Natural killer cell treated with Interleukin-12 subunit alpha and Interleukin-12 subunit beta and Interleukin-15 and Interleukin-18, amount 100 ng/mL, for 72 hours (primary cell): ENCODE results near the gene QSOX2. TPM values are rescaled to one million over a fixed set of nuclear protein-coding genes. Genes with fewer than 3 reads are reported as not detected.
A peak's percentile ranks its signal among the peaks of the same experiment; 100 is the strongest.

ENCODE experiments used
- ATAC-seq, 2 donors: fragments of 150-1000 bp; cut with Tn5 transposase in 1 of 2; sonication (Bioruptor Pico), chemical (Tn5 transposase) in 1 of 2; 2 replicates each; pipeline ENCODE4 v1.10.0; 2021
- DNase-seq: peaks from one replicate; pipeline ENCODE4 v3.0.0; 2022; ENCODE audit warnings: low spot score
- H3K27ac Mint-ChIP-seq, 2 donors: 1 replicate in 1 of 2; 2 replicates in 1 of 2; pipeline ENCODE4 v1.8.0; 2022; ENCODE audit warnings: mixed read lengths in 2 of 2, mild to moderate bottlenecking in 1 of 2, moderate library complexity in 1 of 2
- H3K27me3 Mint-ChIP-seq, 2 donors: 1 replicate in 1 of 2; 2 replicates in 1 of 2; pipeline ENCODE4 v1.8.0; 2022; ENCODE audit warnings: mixed read lengths in 2 of 2
- H3K36me3 Mint-ChIP-seq: one replicate; pipeline ENCODE4 v1.8.0; 2022; ENCODE audit warnings: mixed read lengths
- H3K4me1 Mint-ChIP-seq, 2 donors: 1 replicate in 1 of 2; 2 replicates in 1 of 2; pipeline ENCODE4 v1.8.0; 2022; ENCODE audit warnings: low read depth in 2 of 2, mixed read lengths in 2 of 2, mild to moderate bottlenecking in 1 of 2
- H3K4me3 Mint-ChIP-seq: one replicate; pipeline ENCODE4 v1.8.0; 2022; ENCODE audit warnings: mixed read lengths
- H3K9me3 Mint-ChIP-seq: 2 replicates; pipeline ENCODE4 v1.8.0; 2022; ENCODE audit warnings: mixed read lengths
- total RNA-seq, 2 donors: library from RNA; stranded (reverse); gene quantifications; one replicate each; pipeline ENCODE4 v1.2.3, GENCODE V29; 2022

The QSOX2 gene
- total RNA-seq, 2 donors from 2014 or later: 16.4 to 27.3 TPM

DNA sequence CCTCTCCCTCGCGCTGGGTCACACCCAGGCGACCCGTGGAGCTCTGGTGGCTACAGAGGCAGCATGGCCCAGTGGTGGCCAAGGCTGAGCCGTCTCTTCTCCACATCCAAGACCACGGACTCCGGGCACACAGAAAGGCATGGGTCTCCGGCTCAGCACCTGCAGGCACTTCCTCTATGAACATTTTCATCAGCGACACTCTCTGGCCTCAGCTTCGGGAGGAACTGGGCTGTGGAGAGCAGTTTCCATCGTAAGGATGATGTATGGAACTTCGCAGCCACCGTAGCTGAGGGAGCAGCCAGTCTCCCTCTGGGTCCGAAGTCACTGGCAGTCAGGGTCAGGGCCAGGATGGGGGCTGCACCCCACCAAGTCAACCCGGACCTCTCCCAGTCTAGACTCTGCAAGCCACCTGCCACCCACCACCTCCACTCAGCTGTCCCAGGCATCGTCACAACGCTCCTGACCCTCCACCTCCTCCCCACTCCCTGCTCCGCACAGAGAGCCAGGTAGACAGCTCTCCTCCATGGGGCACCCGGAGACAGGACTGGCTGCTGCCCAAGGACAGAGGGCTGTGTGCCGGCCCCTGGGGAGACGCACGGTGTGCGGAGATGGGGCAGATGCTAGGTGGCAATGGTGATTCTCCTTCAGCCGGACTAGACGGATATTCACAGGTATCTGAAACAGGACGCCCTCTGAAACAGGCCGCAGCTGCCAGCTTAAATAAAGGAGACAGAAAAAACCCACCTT lies 9.7 kb downstream of the QSOX2 start:
- Mint-ChIP-seq H3K36me3 (no peaks in the 10 kb centered on the region), H3K4me3 (no peak overlapping the region), H3K4me1 (peaks cover 16 to 30% of the 10 kb centered on the region in 2 donors), H3K9me3 (no peaks in the 10 kb centered on the region), H3K27me3 (no peaks in the 10 kb centered on the region), H3K27ac (no peak overlapping the region)
- DNase-seq: no peak
- no peak for ATAC-seq

DNA sequence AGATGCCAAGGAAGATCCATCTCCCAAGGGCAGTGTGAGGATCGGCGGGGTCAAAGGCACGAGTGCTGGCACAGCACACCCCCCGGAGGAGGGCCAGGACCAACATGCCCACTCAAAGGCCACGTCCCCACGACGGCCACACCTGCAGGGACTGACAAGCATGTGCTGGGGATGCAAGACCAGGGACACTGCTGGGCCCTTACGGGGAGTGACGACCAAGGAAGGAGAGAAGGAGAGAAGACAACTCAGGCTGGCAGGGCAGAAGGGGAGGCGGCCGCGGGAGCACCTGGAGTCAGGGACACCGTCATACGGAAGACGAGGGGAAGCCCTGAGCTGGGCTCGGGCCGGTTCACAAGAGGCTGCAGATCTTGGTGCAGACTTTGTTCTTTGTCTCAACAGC lies 10.4 kb downstream of the QSOX2 start:
- Mint-ChIP-seq H3K27ac (no peak overlapping the region), H3K4me3 (no peak overlapping the region), H3K4me1 (peaks cover 16 to 33% of the 10 kb centered on the region in 2 donors), H3K36me3 (no peaks in the 10 kb centered on the region), H3K27me3 (no peaks in the 10 kb centered on the region), H3K9me3 (no peaks in the 10 kb centered on the region)
- ATAC-seq: no peak
- DNase-seq: no peak

DNA sequence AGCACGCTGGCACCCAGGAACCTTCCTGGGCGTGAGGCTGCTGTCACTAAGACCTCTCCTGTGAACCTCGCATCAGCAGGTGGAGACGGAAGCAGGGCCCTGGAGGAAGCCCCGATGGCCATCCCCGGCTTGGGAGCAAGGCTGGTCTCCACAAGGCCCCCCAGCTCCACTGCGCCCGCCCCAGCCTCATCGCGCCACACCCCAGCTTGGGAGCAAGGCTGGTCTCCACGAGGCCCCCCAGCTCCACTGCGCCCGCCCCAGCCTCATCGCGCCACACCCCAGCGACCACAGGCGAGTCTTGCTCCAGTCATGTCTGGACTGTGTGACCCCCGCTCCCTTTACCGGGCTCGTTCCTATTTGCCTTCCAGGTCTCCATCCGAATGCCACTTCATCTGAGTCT lies 11.0 kb downstream of the QSOX2 start:
- no peaks in the 10 kb centered on the region for H3K36me3 Mint-ChIP-seq
- H3K9me3 Mint-ChIP-seq: no peaks in the 10 kb centered on the region
- no peak overlapping the region for H3K4me3 Mint-ChIP-seq
- no peaks in the 10 kb centered on the region for H3K27me3 Mint-ChIP-seq
- no peak overlapping the region for H3K27ac Mint-ChIP-seq
- no peak for DNase-seq
- H3K4me1 Mint-ChIP-seq: peaks cover 16 to 33% of the 10 kb centered on the region in 2 donors
- peak in 1 of 2 donors; percentile 37 for ATAC-seq

DNA sequence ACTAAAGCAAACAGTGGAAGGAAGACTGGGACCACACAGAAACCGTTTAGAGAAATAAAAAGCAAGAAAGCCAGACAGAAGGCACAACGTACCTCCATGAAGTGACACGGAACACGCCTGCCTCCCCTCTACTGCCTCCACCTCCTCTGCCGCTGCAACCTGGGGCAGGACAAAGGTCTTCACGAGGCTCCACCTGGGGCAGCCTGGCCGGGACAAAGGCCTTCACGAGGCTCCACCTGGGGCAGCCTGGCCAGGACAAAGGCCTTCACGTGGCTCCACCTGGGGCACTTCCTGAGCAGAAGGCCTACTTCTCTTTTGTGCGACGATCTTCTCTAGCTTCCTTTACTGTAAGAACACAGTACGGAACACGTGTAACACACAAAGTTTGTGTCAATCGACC lies 11.7 kb downstream of the QSOX2 start:
- DNase-seq (no peak), ATAC-seq (no peak)
- Mint-ChIP-seq H3K4me1 (peaks cover 16 to 29% of the 10 kb centered on the region in 2 donors), H3K9me3 (no peaks in the 10 kb centered on the region), H3K27me3 (no peaks in the 10 kb centered on the region), H3K4me3 (no peak overlapping the region), H3K36me3 (no peaks in the 10 kb centered on the region), H3K27ac (peak overlapping the region in 1 of 2 donors; percentile 81)

DNA sequence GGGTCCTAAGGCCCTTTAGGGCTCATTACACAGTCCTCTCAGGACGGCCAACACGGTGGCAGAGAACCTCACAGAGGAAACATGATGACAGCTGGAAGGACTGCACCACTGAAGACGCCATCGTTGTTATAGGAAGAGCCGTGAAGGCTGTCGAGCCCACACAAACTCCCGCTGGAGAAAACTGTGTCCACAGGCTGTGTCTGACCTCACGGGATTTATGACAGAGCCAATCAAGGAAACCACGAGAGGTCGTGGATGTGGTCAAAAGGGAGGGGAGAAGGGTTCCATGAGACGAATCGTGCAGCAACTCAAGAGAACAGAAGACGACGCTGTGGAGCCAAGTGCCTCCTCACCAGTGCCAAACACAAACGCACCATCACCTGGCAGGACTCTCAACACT lies 12.2 kb downstream of the QSOX2 start:
- ATAC-seq (no peak), DNase-seq (no peak)
- H3K4me1 Mint-ChIP-seq: peaks cover 16 to 26% of the 10 kb centered on the region in 2 donors
- peak overlapping the region in 1 of 2 donors; percentile 81 for H3K27ac Mint-ChIP-seq
- no peaks in the 10 kb centered on the region for H3K36me3 Mint-ChIP-seq
- no peak overlapping the region for H3K4me3 Mint-ChIP-seq
- no peaks in the 10 kb centered on the region for H3K27me3 Mint-ChIP-seq
- no peaks in the 10 kb centered on the region for H3K9me3 Mint-ChIP-seq

DNA sequence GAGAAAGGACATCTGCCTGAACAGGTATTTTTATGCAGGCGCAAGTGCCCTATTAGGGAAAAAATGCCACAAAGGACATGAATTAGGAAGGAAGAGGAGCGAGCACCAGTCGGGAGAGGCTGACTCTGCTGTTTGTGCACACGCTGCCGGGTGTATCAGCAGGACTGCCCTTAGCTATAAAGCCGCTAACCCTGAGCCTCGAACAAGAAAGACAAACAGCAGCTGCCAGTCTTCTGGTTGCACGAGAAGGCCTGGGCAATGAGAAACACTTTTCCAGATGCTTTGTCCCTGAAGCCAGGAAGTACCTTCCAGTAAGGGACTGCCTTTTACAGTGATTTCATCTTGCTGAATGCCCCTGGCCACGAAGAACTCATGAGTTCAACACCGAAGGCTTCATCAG lies 12.6 kb downstream of the QSOX2 start:
- Mint-ChIP-seq H3K4me3 (no peak overlapping the region), H3K4me1 (peaks cover 19 to 23% of the 10 kb centered on the region in 2 donors), H3K27ac (peak overlapping the region in 1 of 2 donors; percentile 81), H3K27me3 (no peaks in the 10 kb centered on the region), H3K36me3 (no peaks in the 10 kb centered on the region), H3K9me3 (no peaks in the 10 kb centered on the region)
- ATAC-seq (no peak), DNase-seq (no peak)

DNA sequence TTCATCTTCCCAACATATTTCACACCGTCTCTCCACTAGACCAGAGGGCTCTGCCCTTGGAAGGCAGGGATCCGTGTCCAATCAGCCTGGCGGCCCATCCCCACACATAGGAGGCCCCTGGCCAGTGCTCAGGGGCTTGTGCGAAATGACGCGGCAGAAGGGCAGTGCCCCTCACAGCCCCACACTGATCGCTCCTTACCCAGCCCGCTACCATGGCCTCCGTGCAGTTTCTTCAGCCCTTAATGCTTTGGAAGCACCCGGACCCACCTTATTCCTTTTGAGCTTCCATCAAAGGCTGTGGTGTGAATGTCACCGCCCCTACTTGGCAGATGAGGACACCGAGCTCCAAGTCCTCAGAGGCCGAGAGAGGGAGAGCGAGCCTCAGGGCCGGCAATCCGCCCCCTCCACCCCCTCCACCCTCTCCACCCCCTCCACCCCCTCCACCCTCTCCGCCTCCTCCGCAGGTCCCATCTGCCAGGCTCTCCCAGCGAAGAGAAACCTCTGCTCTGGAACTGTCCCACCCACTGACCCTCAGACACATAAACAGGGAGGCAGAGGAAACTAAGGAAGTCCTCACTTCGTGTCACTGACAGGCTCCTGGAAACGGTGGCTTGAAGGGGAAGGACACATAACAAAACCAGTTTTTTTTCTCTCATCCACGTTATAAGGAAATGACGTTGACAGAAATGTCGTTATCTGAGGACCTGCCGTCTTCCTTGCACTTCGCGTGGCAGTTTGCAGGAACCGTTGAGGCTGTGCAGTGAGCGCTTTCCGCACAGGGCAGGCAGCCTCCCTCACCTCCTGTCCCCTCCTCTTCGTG lies 13.9 kb downstream of the QSOX2 start:
- Mint-ChIP-seq H3K9me3 (no peaks in the 10 kb centered on the region), H3K27me3 (no peaks in the 10 kb centered on the region), H3K27ac (peak overlapping the region in 1 of 2 donors; percentile 81), H3K36me3 (no peaks in the 10 kb centered on the region), H3K4me1 (peaks cover 20 to 24% of the 10 kb centered on the region in 2 donors), H3K4me3 (peak overlapping the region; percentile 58)
- ATAC-seq: peak in 1 of 2 donors; percentile 65
- no peak for DNase-seq

DNA sequence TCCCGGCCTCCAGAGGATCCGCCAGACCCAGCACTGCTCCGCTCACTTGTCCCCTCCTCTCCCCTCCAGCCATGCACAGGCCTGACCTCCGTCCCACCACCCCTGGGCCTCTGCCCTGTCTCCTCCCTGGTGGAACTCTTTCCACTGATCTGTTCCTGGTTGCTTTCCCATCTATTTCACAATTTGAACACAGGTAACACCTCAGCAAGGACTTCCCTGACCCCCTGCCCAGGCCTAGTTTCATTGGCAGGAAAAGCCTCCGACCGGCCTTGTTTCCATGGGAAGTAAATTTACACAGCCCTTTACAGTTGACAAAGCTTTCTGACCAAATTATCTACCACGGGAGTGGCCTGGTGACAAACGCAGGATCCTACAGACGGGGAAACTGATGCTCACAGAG lies 14.8 kb downstream of the QSOX2 start:
- no peak for DNase-seq
- Mint-ChIP-seq H3K4me3 (no peak overlapping the region), H3K9me3 (no peaks in the 10 kb centered on the region), H3K36me3 (no peaks in the 10 kb centered on the region), H3K27me3 (no peaks in the 10 kb centered on the region), H3K27ac (no peak overlapping the region), H3K4me1 (peaks cover 22 to 26% of the 10 kb centered on the region in 2 donors)
- ATAC-seq: no peak

DNA sequence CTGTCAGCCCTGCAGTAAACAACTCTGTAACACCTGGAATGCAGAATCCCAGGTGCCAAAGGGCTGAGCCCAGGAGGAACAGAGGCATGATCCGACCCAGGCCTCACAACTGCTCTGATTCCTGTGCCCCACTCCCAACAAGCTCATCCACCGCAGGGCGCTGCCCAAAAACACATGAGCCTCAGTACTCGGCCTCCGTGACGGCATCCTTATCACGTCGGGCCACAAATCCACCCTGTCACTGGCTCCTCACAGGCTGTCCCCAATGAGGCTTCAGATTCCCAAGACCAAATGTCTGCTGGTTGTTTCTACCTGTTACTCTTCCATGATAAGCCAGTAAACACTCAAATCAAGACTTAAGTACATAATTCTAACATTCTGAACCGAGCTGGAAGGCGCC lies 15.2 kb downstream of the QSOX2 start:
- Mint-ChIP-seq H3K27me3 (no peaks in the 10 kb centered on the region), H3K9me3 (no peaks in the 10 kb centered on the region), H3K27ac (no peak overlapping the region), H3K4me3 (no peak overlapping the region), H3K36me3 (no peaks in the 10 kb centered on the region), H3K4me1 (peaks cover 26 to 28% of the 10 kb centered on the region in 2 donors)
- ATAC-seq (no peak), DNase-seq (no peak)

DNA sequence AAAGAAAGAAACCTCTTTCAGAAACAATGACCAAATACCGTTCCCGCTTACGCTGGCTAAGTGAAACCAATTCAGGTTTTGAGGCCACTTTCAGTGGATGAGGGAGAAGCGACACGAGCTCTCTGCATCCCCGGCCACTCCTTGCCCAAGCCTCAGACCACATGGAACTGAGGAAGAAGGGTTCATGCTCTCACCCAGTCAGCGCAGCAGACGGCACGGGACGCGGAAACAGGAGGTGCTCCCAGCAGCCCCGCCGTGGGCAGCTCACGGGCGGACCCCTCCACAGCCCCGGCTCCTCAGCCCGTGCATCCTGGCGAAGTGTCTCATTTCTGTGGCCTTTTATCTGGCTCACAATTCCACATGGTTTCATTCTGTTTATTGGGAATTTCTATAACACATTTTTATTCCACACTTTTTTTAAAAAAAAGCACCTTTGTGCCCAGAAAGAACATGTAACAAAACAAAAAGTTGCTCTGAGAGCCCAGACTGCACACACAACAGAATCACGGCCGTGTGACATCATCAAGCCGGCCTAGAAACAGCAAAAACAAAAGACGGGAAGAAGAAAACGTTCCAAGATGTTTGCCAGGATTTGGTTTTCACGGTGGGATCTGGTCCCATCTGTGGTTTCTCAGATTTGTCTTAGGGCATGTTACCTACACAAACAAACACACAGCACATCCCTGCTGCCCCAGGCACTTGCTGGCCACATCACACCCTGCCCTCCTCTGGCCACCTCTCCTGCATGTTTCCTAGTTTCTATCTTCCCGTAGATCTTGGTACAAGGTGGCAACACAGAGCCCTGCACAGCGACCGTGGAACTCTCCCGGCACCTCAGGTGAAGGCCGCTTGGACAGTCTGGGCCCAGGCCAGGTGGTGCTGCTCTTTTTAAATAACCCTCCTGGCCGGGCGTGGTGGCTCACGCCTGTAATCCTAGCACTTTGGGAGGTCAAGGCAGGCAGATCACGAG lies 16.2 kb downstream of the QSOX2 start:
- Mint-ChIP-seq H3K27me3 (no peaks in the 10 kb centered on the region), H3K27ac (peak overlapping the region in 1 of 2 donors; percentile 16), H3K9me3 (no peaks in the 10 kb centered on the region), H3K4me1 (peaks cover 28 to 32% of the 10 kb centered on the region in 2 donors), H3K36me3 (no peaks in the 10 kb centered on the region), H3K4me3 (no peak overlapping the region)
- DNase-seq: no peak
- ATAC-seq: no peak

DNA sequence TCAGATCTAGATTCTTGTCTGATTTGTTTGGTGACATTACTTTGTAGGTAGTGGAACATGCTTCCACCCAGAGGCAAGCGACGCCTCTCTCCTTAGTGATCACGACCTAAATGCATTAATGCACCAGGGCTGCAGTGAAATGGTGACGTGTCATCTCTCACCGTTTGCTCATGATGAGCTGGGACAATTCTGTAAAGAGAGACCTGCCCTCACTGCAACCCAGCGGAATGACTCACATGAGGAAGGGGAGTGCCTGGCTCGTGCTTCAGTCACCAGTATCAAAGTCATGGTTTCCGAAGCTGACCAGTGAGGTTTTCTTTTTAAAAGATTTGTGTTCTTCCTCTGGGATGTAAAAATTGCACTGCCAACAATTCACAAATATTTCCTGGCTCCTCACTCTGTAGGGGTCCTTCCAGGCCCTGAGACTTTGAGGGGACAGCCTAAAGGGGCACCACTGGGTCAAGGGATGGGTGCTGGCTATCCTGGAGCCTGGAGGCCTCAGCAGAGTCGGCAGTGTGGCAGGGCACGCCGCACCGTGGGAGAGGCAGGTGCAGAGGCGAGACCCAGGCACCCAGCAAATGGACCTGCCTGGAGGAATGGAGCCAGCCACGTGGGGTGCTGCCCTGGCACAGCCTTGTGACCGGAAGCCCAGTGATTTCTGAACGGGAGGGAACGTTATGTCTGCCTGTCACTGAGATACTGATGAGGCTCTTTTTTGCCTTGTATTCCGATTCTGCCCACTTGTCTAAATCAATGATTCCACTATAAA lies 17.3 kb downstream of the QSOX2 start:
- Mint-ChIP-seq H3K27ac (no peak overlapping the region), H3K36me3 (no peaks in the 10 kb centered on the region), H3K4me3 (no peak overlapping the region), H3K4me1 (peaks cover 23 to 26% of the 10 kb centered on the region in 2 donors), H3K27me3 (no peaks in the 10 kb centered on the region), H3K9me3 (no peaks in the 10 kb centered on the region)
- no peak for DNase-seq
- no peak for ATAC-seq

DNA sequence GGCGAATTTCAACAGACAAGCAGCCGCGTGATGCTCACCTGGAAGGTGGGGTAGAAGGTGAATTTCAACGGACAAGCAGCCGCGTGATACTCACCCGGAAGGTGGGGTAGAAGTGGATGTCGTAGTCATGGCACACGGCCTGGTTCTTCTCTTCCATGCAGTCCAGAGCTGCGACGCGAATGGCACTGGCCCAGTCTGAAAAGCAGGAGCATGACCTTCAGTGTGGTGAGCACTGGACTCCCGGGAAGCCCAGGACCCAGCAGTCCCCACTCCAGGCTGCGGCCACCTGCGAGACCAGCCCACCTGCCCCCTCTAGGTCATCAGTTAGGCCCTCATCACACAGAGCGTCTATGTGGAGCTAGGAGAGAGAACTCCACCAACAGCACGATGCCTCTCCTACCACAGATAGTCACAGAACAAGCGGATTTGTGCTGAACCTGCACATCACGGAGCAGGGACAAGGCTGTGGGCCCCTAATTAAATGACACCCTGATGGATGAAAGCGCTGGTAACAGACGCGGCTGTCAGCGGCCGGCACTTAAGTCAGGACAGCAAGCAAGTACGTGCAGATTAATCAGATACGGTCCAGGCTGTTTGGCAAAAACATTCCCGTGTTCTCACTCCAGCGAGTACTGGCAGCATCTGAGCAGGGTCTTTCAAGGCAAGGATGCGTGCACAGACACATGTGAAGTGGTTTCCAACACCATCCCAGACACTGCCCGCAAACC lies 18.8 kb downstream of the QSOX2 start:
- DNase-seq (no peak), ATAC-seq (no peak)
- peaks cover 16 to 17% of the 10 kb centered on the region in 2 donors for H3K4me1 Mint-ChIP-seq
- no peaks in the 10 kb centered on the region for H3K9me3 Mint-ChIP-seq
- no peak overlapping the region for H3K4me3 Mint-ChIP-seq
- no peak overlapping the region for H3K27ac Mint-ChIP-seq
- H3K36me3 Mint-ChIP-seq: no peaks in the 10 kb centered on the region
- no peaks in the 10 kb centered on the region for H3K27me3 Mint-ChIP-seq
